ENCODE data around the gene FITM2.
A peak's percentile ranks its signal among the peaks of the same experiment; 100 is the strongest.

Gene FITM2

DNA sequence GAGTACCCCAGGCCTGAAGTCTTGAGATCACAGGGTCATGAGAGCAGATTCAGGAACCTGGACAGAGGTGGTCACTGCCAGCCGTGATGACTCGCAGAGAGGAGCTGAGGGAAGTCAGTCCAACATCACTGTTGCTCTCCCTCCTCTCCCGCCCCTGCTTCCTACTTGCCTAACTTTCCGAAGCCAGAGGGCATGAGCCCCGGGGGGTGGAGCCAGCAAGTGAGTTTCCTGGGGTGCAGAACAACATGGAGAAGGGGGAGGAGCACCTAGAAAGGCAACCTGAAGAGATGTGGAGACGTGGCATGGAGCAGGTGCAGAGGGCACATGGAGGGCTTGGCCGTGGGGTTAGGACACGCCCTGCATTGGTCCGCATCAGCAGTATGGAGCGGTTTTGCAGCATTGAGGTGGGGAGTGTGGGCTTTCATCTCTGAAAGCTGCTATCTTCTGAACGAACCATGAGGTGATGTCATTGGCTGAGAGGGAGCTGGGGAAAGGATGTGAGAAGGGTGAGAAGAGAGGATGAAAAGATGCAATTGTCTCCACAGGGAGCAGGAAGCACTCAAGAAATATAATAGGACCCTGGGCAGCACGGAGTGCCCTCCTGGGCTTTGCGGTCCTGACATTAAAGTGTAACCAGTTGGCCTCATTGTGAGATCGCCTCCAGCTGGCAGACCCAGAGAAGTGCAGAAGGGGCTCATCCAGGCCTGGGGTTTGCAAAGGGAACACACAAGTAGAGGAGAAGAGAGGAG is 38.9 kb downstream of the FITM2 start:
- DNase-seq (ENCODE audit: low read depth) = no peak
- TF ChIP-seq, protein P1, sequence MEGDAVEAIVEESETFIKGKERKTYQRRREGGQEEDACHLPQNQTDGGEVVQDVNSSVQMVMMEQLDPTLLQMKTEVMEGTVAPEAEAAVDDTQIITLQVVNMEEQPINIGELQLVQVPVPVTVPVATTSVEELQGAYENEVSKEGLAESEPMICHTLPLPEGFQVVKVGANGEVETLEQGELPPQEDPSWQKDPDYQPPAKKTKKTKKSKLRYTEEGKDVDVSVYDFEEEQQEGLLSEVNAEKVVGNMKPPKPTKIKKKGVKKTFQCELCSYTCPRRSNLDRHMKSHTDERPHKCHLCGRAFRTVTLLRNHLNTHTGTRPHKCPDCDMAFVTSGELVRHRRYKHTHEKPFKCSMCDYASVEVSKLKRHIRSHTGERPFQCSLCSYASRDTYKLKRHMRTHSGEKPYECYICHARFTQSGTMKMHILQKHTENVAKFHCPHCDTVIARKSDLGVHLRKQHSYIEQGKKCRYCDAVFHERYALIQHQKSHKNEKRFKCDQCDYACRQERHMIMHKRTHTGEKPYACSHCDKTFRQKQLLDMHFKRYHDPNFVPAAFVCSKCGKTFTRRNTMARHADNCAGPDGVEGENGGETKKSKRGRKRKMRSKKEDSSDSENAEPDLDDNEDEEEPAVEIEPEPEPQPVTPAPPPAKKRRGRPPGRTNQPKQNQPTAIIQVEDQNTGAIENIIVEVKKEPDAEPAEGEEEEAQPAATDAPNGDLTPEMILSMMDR (IDR thresholded peaks at IDR 0.05; ENCODE audit: insufficient read depth, low read depth, low read length, missing control alignments) = no peak
- no peak overlapping the region for H3K4me3 ChIP-seq (ENCODE audit: low read length)

DNA sequence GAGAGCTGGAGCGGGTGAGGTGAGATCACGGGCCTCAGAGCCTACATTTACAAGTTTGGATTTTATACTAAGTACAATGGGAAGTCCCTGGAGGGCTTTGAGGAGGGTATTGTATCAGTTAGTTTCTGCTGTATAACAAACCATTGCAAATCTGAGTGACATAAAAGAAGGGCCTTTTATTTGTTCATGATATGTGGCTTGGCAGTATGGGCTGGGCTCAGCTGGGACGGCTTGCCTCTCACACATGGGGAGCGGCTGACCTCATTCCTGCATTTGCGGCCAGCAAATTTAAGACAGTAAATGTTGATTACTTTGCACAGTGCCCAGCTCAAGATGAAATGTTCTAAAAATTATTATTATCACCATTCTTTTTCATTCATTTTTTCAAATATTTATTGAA is 42.2 kb downstream of the FITM2 start:
- no peak overlapping the region for H3K4me3 ChIP-seq (ENCODE audit: low read length)
- no peak for DNase-seq (ENCODE audit: low read depth)
- TF ChIP-seq, protein P1 (IDR thresholded peaks at IDR 0.05; ENCODE audit: insufficient read depth, low read depth, low read length, missing control alignments) = no peak

DNA sequence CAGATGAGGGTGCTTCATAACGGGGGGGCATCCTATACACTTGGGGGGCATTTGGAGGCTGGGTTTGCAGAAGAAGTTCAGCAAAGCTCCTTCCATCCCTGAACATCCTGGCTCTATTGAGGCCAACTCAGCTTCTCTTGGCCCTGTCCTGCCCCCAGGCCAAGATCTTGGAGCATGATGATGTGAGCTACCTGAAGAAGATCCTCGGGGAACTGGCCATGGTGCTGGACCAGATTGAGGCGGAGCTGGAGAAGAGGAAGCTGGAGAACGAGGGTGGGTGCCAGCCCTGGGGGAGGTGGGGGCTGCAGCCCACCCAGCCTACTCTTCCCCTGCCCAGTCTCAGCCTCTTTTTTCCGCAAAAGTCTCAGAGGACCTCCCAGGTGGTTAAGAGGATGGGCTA is 46.7 kb downstream of the FITM2 start:
- H3K4me3 ChIP-seq (ENCODE audit: low read length) = no peak overlapping the region
- TF ChIP-seq, protein P1 (IDR thresholded peaks at IDR 0.05; ENCODE audit: insufficient read depth, low read depth, low read length, missing control alignments) = no peak
- DNase-seq (ENCODE audit: low read depth) = peak; percentile 23

DNA sequence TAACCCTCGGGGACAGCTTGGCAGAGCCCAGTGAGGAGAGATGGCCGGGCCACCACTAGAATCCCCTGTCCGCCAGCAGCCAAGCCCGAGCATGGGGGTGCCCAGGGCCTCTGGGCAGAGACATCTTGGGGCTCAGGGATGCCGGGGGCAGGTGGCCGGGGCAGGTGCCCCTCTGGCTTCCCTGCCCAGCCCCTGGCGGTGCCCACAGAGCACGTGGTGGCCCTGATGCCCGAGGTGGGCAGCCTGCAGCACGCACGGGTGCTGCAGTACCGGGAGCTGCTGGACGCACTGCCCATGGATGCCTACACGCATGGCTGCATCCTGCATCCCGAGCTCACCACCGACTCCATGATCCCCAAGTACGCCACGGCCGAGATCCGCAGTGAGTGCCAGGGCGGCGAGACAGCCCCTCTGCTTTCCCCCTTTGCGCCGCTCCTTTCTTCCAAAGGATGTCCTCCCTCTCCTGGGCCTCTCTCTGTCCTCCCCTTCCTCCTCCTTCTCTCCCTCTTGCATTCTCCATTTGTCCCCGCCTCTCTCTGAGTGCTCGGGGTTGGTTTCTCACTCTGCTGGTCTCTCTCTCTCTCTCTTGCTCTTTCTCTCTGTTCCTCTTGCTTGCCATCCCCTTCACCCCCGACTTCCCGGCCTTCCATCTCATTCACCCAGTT is 52.6 kb downstream of the FITM2 start:
- H3K4me3 ChIP-seq (ENCODE audit: low read length) = no peak overlapping the region
- DNase-seq (ENCODE audit: low read depth) = no peak
- TF ChIP-seq, protein P1 (IDR thresholded peaks at IDR 0.05; ENCODE audit: insufficient read depth, low read depth, low read length, missing control alignments) = no peak

DNA sequence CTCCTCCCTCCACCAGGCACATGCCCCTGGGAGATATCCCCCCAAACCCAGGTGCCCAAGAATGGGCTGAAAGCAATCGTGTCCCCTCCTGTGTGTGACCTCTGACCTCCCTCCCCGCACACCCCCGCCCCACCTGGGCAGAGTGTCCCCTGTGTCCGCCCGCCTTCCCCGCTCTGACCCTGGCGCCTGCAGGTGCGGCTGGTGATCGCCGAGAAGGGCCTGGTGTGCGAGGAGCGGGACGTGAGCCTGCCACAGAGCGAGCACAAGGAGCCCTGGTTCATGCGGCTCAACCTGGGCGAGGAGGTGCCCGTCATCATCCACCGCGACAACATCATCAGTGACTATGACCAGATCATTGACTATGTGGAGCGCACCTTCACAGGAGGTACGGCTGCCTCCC is 54.0 kb downstream of the FITM2 start:
- DNase-seq (ENCODE audit: low read depth) = no peak
- TF ChIP-seq, protein P1 (IDR thresholded peaks at IDR 0.05; ENCODE audit: insufficient read depth, low read depth, low read length, missing control alignments) = no peak
- no peak overlapping the region for H3K4me3 ChIP-seq (ENCODE audit: low read length)

DNA sequence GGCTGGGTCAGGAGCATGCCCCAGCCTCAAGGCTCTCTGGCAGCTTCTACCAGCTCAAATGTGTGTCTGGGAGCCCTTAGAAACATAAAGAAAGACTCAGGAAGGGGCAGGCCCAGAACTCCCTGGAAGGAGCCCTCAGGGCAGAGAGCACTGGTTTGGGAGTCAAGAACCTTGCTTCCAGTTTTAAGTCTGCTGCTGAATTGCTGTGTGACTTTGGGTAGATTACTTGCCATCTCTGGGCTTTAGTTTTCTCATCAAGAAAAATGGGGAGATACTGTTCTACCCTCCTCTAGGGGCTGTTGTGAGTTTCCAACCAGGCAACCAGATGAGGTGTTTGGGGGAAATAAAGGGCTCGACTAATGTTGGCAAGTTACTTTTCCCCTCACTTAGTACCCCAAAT is 55.1 kb downstream of the FITM2 start:
- TF ChIP-seq, protein P1 (IDR thresholded peaks at IDR 0.05; ENCODE audit: insufficient read depth, low read depth, low read length, missing control alignments) = no peak
- H3K4me3 ChIP-seq (ENCODE audit: low read length) = no peak overlapping the region
- DNase-seq (ENCODE audit: low read depth) = no peak

All from epithelial cell of esophagus (primary cell).